SK-N-MC (cell line): ENCODE measurements around the gene HS3ST4.

ENCODE experiments used
- DNase-seq: peaks from one replicate; pipeline ENCODE4 v3.0.0-alpha.2; 2011; ENCODE audit warnings: low read depth, low spot score
- H3K27ac ChIP-seq: fragments of 200-600 bp; sonication (generic); 2 replicates; pipeline ENCODE4 v1.5.1; 2016; ENCODE audit warnings: mixed run types
- H3K36me3 ChIP-seq: fragments of 200-600 bp; sonication (generic); 2 replicates; pipeline ENCODE4 v1.6.1; 2017; ENCODE audit warnings: antibody characterized with exemption, low read length, mixed read lengths; ENCODE audit not compliant: insufficient read depth
- H3K4me3 ChIP-seq: fragments of 200-600 bp; sonication (generic); 2 replicates; pipeline ENCODE4 v1.5.1; 2016
- H3K9ac ChIP-seq: fragments of 200-600 bp; sonication (generic); 2 replicates; pipeline ENCODE4 v1.8.0; 2017; ENCODE audit warnings: mixed run types, mixed read lengths; ENCODE audit not compliant: insufficient read length
- H3K9me3 ChIP-seq: fragments of 200-600 bp; sonication (generic); 2 replicates; pipeline ENCODE4 v1.6.1; 2017; ENCODE audit warnings: low read depth, mild to moderate bottlenecking, antibody characterized with exemption, low read length, moderate library complexity, mixed read lengths
- EZH2 ChIP-seq: fragments of 200-600 bp; sonication (generic); IDR thresholded peaks from one replicate; pipeline ENCODE4 v1.6.1; 2017; ENCODE audit warnings: antibody characterized with exemption
- FOXP2 ChIP-seq: optimal IDR thresholded peaks from 2 replicates; pipeline ENCODE3; 2011; ENCODE audit warnings: mild to moderate bottlenecking, moderate library complexity; ENCODE audit not compliant: insufficient read depth; ENCODE audit errors: extremely low read length, control extremely low read depth
- POLR2AphosphoS5 ChIP-seq: IDR thresholded peaks from 2 replicates; pipeline ENCODE4 v1.6.1; 2012; ENCODE audit warnings: mild to moderate bottlenecking, low read depth, low read length, borderline replicate concordance

The HS3ST4 gene

GRCh38 chr16:25817876-25818275 lies 126.1 kb downstream of the HS3ST4 start:
- no peak overlapping the region for H3K27ac ChIP-seq
- H3K4me3 ChIP-seq, result no peak overlapping the region
- H3K36me3 ChIP-seq, result peaks cover 13% of the 10 kb centered on the region
- no peak for DNase-seq
- TF ChIP-seq EZH2 (no peak), POLR2AphosphoS5 (no peak), FOXP2 (no peak)
- H3K9me3 ChIP-seq, result no peaks in the 10 kb centered on the region
- H3K9ac ChIP-seq, result no peak overlapping the region

- H3K9ac ChIP-seq, result no peak overlapping the region
- TF ChIP-seq FOXP2 (no peak), EZH2 (no peak), POLR2AphosphoS5 (no peak)
- no peaks in the 10 kb centered on the region for H3K9me3 ChIP-seq
- no peak overlapping the region for H3K27ac ChIP-seq
- H3K4me3 ChIP-seq, result no peak overlapping the region
- H3K36me3 ChIP-seq, result peaks cover 28% of the 10 kb centered on the region
- DNase-seq, result no peak
These were observed 132.1 kb downstream of the HS3ST4 start for GRCh38 chr16:25823891-25824290.

- H3K9me3 ChIP-seq, result no peaks in the 10 kb centered on the region
- H3K27ac ChIP-seq, result no peak overlapping the region
- H3K9ac ChIP-seq, result no peak overlapping the region
- TF ChIP-seq EZH2 (no peak), POLR2AphosphoS5 (no peak), FOXP2 (no peak)
- no peak overlapping the region for H3K4me3 ChIP-seq
- peaks cover 30% of the 10 kb centered on the region for H3K36me3 ChIP-seq
- DNase-seq, result no peak
These were observed 135.9 kb downstream of the HS3ST4 start for GRCh38 chr16:25827709-25828108.

- no peak for DNase-seq
- no peak overlapping the region for H3K9ac ChIP-seq
- no peak overlapping the region for H3K4me3 ChIP-seq
- H3K27ac ChIP-seq, result no peak overlapping the region
- H3K9me3 ChIP-seq, result no peaks in the 10 kb centered on the region
- peaks cover 30% of the 10 kb centered on the region for H3K36me3 ChIP-seq
- TF ChIP-seq EZH2 (no peak), POLR2AphosphoS5 (no peak), FOXP2 (no peak)
These were observed 136.8 kb downstream of the HS3ST4 start for GRCh38 chr16:25828510-25828909.

GRCh38 chr16:25832291-25832690 lies 140.5 kb downstream of the HS3ST4 start:
- H3K36me3 ChIP-seq, result peaks cover 6% of the 10 kb centered on the region; the same call in 1 of the 2 replicates
- TF ChIP-seq FOXP2, result no peak
- TF ChIP-seq POLR2AphosphoS5, result no peak
- no peak for TF ChIP-seq EZH2
- H3K9ac ChIP-seq, result no peak overlapping the region
- H3K27ac ChIP-seq, result peak overlapping the region; percentile 72
- H3K4me3 ChIP-seq, result no peak overlapping the region
- DNase-seq, result no peak
- no peaks in the 10 kb centered on the region for H3K9me3 ChIP-seq

- peak overlapping the region; percentile 59; the same call in 1 of the 2 replicates for H3K27ac ChIP-seq
- H3K9me3 ChIP-seq, result no peaks in the 10 kb centered on the region
- H3K4me3 ChIP-seq, result no peak overlapping the region
- no peak for DNase-seq
- TF ChIP-seq EZH2 (no peak), POLR2AphosphoS5 (no peak), FOXP2 (no peak)
- no peak overlapping the region for H3K9ac ChIP-seq
- H3K36me3 ChIP-seq, result no peaks in the 10 kb centered on the region
These were observed 142.3 kb downstream of the HS3ST4 start for GRCh38 chr16:25834101-25834500.

GRCh38 chr16:25835126-25835525 lies 143.4 kb downstream of the HS3ST4 start:
- Histone ChIP-seq H3K9ac (no peak overlapping the region), H3K4me3 (no peak overlapping the region), H3K27ac (peak overlapping the region; percentile 88), H3K36me3 (no peaks in the 10 kb centered on the region), H3K9me3 (no peaks in the 10 kb centered on the region)
- DNase-seq, result no peak
- TF ChIP-seq FOXP2, result no peak
- no peak for TF ChIP-seq POLR2AphosphoS5
- no peak for TF ChIP-seq EZH2

GRCh38 chr16:25838724-25839186 lies 147.0 kb downstream of the HS3ST4 start:
- H3K9ac ChIP-seq, result peak overlapping the region; percentile 7
- peak overlapping the region; percentile 88 for H3K27ac ChIP-seq
- DNase-seq, result peak; percentile 67
- no peaks in the 10 kb centered on the region for H3K9me3 ChIP-seq
- H3K36me3 ChIP-seq, result no peaks in the 10 kb centered on the region
- TF ChIP-seq FOXP2 (no peak), POLR2AphosphoS5 (no peak), EZH2 (no peak)
- H3K4me3 ChIP-seq, result peak overlapping the region; percentile 53

GRCh38 chr16:25841761-25842160 lies 150.0 kb downstream of the HS3ST4 start:
- no peak for DNase-seq
- no peak overlapping the region for H3K4me3 ChIP-seq
- no peak overlapping the region for H3K27ac ChIP-seq
- H3K9ac ChIP-seq, result no peak overlapping the region
- TF ChIP-seq POLR2AphosphoS5 (no peak), FOXP2 (no peak), EZH2 (no peak)
- H3K36me3 ChIP-seq, result no peaks in the 10 kb centered on the region
- H3K9me3 ChIP-seq, result no peaks in the 10 kb centered on the region

- H3K9ac ChIP-seq, result no peak overlapping the region
- no peak for DNase-seq
- H3K27ac ChIP-seq, result 0 out of 2 replicates have a peak overlapping the region, but pooled peaks have one; percentile 19
- no peaks in the 10 kb centered on the region for H3K36me3 ChIP-seq
- no peaks in the 10 kb centered on the region for H3K9me3 ChIP-seq
- no peak overlapping the region for H3K4me3 ChIP-seq
- no peak for TF ChIP-seq POLR2AphosphoS5
- no peak for TF ChIP-seq FOXP2
- TF ChIP-seq EZH2, result no peak
These were observed 154.1 kb downstream of the HS3ST4 start for GRCh38 chr16:25845901-25846300.
